ENCODE measurements around the gene DOK6. TPM values are rescaled to one million over a fixed set of nuclear protein-coding genes. Genes with fewer than 3 reads are reported as not detected.

DOK6 gene
- total and polyA plus RNA-seq, 8 donors: 2.9 to 19.1 (median 14.9) TPM

GRCh38 chr18:69408522-69408921 is 7.8 kb downstream of the DOK6 start:
- no peak for ATAC-seq
- TF ChIP-seq CTCF (IDR thresholded peaks at IDR 0.05): no peak
- H3K4me3 ChIP-seq: no peak overlapping the region
- no peaks in the 10 kb centered on the region for H3K4me1 ChIP-seq
- H3K9me3 ChIP-seq: no peaks in the 10 kb centered on the region
- intact Hi-C loops (cut with DNase I): no loop called here
- no peak for DNase-seq
- no peak overlapping the region for H3K27ac ChIP-seq
- no peaks in the 10 kb centered on the region for H3K36me3 ChIP-seq
- H3K27me3 ChIP-seq: peaks cover 0 to 6% of the 10 kb centered on the region in 2 donors

GRCh38 chr18:69411199-69411598 is 10.5 kb downstream of the DOK6 start:
- Histone ChIP-seq H3K9me3 (no peaks in the 10 kb centered on the region), H3K4me3 (no peak overlapping the region), H3K4me1 (no peaks in the 10 kb centered on the region), H3K27me3 (no peaks in the 10 kb centered on the region), H3K27ac (no peak overlapping the region), H3K36me3 (no peaks in the 10 kb centered on the region)
- intact Hi-C loops (cut with DNase I): no loop called here
- TF ChIP-seq CTCF (IDR thresholded peaks at IDR 0.05): no peak
- ATAC-seq (no peak), DNase-seq (no peak)

GRCh38 chr18:69414184-69414583 is 13.5 kb downstream of the DOK6 start:
- Histone ChIP-seq H3K36me3 (no peaks in the 10 kb centered on the region), H3K27me3 (no peaks in the 10 kb centered on the region), H3K4me1 (no peaks in the 10 kb centered on the region), H3K9me3 (no peaks in the 10 kb centered on the region), H3K4me3 (no peak overlapping the region), H3K27ac (no peak overlapping the region)
- TF ChIP-seq CTCF (IDR thresholded peaks at IDR 0.05): no peak
- no peak for ATAC-seq
- intact Hi-C loops (cut with DNase I): no loop called here
- no peak for DNase-seq

- no peak for TF ChIP-seq CTCF (IDR thresholded peaks at IDR 0.05)
- Histone ChIP-seq H3K9me3 (peaks cover 0 to 9% of the 10 kb centered on the region in 2 donors), H3K36me3 (no peaks in the 10 kb centered on the region), H3K27me3 (no peaks in the 10 kb centered on the region), H3K4me1 (no peaks in the 10 kb centered on the region), H3K27ac (no peak overlapping the region), H3K4me3 (no peak overlapping the region)
- intact Hi-C loops (cut with DNase I): no loop called here
- ATAC-seq (no peak), DNase-seq (no peak)
Measured at GRCh38 chr18:69432847-69433246, 32.2 kb downstream of the DOK6 start.

- intact Hi-C loops (cut with DNase I): no loop called here
- DNase-seq: no peak
- ATAC-seq: no peak
Measured at GRCh38 chr18:69435000-69435399, 34.3 kb downstream of the DOK6 start.

More at GRCh38 chr18:69435000-69435399, 34.3 kb downstream of the DOK6 start:
- Histone ChIP-seq H3K27ac (no peak overlapping the region), H3K9me3 (peaks cover 0 to 29% of the 10 kb centered on the region in 2 donors), H3K4me3 (no peak overlapping the region), H3K4me1 (no peaks in the 10 kb centered on the region), H3K27me3 (no peaks in the 10 kb centered on the region), H3K36me3 (no peaks in the 10 kb centered on the region)
- TF ChIP-seq CTCF (IDR thresholded peaks at IDR 0.05): no peak

All from left lung (tissue), 10 donors.